Ecto neural progenitor cell (in vitro differentiated cells): ENCODE data around the gene RBM42.
A peak's percentile ranks its signal among the peaks of the same experiment; 100 is the strongest.
"Not testable (repeated sequence)": the region's sequence is repeated elsewhere in the genome, so short reads cannot be mapped to it uniquely, and the experiment has no call there.

Experiments used
- DNase-seq: peaks from one replicate; pipeline ENCODE4 v3.0.0-alpha.2; 2018; ENCODE audit warnings: low spot score

Gene RBM42, protein sequence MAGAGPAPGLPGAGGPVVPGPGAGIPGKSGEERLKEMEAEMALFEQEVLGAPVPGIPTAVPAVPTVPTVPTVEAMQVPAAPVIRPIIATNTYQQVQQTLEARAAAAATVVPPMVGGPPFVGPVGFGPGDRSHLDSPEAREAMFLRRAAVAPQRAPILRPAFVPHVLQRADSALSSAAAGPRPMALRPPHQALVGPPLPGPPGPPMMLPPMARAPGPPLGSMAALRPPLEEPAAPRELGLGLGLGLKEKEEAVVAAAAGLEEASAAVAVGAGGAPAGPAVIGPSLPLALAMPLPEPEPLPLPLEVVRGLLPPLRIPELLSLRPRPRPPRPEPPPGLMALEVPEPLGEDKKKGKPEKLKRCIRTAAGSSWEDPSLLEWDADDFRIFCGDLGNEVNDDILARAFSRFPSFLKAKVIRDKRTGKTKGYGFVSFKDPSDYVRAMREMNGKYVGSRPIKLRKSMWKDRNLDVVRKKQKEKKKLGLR

DNA sequence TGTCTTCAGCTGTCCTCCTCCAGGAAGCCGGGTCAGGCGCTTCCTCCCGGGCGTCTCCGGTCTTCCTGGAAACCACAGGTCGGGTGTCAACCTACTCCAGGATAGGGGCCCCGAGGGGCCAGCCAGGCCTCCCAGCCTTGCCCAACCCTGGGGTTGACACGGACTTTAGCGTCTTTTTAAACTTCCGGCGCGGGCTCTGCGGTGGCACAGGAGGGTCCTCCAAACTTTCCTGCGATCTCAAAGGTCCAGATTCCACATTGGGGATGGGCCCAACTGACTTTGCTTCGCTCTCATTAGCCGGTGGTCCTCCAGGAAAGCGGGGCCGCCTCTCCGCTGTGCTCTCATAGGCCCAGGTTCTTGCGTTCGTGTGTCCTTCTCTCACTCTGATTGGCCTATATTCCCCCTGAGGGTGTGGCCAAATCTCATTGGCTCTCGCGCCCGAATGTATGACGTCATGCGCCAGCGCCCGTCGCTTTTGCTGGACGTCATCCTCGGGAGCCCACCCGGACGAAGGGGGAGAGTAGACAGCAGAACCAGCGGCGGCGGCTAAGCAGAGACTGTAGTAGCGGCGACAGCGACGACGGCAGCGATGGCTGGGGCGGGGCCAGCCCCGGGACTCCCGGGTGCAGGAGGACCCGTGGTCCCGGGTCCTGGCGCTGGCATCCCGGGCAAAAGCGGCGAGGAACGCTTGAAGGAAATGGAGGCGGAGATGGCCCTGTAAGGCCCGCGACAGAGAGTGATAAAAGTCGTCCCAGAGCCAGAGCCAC, at the start of gene RBM42:
Gene RBM42 (plus strand): TSS at position 472 of the 767 bp plus-strand sequence. CDS start 118 bp downstream, at position 590.
- peak; percentile 99 for DNase-seq

DNA sequence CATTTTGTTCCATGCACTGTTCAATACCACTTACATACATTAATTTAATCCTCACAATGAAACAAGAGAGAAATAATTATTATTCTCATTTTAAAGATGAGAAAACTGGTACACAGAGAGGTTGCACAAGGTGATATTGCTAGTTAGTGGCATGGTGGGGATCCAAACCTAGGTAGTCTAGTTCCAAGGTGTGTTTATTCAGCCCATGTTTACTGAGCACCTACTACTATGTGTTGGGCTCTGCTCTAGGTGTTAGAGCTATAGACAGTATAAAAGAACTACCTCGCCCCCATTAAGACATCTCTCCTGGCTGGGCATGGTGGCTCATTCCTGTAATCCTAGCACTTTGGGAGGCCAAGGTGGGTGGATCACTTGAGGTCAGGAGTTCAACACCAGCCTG, 46.1 kb upstream of the RBM42 start:
- no peak for DNase-seq

- DNase-seq: no peak
Measured at GRCh38 chr19:35585848-35586247, 43.0 kb upstream of the RBM42 start, which contains the start of gene PMIS2. PMIS2 (plus strand) TSS chr19:35586173; CDS start chr19:35586260, 87 bp downstream.

DNA sequence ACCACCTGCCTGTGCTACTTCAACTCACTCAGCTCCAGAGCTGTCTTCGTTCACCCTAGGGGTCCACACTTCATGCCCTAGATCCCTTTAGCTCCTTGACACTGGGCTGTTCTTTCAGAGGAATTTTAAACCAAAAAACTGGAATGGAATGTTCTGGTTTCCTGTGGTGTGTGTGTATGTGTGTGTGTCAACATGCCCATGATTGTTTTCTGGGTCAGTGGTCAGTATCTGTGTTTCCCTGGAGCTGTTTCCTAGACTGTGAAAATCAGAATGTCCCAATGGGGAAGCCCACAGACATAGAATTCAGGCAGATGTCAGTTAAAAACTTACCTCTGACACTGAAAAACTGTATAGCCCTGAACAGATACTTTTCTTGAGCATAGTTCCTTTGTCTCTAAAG, 41.5 kb upstream of the RBM42 start:
- DNase-seq: no peak

DNA sequence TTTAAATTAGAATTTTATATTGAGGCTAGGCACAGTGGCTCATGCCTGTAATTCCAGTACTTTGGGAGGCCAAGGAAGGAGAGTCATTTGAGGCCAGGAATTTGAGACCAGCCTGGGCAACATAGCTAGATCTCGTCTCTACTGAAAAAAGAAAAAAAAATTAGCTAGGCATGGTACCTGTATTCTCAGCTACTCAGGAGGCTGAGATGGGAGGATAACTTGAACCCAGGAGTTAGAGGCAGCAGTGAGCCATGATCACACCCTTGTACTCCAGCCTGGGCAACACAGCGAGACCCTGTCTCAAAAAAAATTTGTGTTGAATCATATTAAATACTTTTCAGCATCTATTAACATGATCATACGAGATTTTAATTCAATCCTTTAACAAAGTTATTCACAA, 38.0 kb upstream of the RBM42 start:
- no peak for DNase-seq

GRCh38 chr19:35592226-35592625, 36.6 kb upstream of the RBM42 start:
- no peak for DNase-seq

DNA sequence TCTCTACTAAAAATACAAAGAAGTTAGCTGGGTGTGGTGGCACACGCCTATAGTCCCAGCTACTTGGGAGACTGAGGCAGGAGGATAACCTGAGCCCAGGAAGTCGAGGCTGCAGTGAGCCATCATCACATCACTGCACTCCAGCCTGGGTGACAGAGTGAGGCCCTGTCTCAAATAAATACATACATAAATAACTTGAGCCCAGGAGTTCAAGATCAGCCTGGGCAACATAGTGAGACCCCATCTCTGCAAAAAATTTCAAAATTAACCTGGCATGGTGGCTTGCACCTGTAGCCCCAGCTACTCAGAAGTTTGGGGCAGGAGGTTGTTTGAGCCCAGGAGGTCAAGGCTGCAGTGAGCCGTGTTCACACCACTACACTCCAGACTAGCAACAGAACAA, 33.8 kb upstream of the RBM42 start:
- DNase-seq: not testable (repeated sequence)

DNA sequence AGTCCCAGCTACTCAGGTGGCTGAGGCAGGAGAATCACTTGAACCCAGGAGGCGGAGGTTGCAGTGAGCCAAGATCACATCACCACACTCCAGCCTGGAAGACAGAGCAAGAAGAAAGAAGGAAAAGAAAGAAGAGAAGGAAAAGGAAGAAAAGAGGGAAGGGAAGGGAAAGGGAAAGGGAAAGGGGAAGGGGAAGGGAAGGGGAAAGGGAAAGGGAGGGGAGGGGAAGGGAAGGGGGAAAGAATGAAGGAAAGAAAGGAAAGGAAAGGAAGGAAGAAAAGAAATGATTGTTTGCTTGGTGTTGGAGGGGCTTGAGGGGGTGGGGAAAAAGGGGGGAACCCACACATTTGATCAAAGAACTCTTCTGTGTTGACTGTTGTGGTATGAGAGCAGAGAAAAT, 32.9 kb upstream of the RBM42 start:
- no peak for DNase-seq

DNA sequence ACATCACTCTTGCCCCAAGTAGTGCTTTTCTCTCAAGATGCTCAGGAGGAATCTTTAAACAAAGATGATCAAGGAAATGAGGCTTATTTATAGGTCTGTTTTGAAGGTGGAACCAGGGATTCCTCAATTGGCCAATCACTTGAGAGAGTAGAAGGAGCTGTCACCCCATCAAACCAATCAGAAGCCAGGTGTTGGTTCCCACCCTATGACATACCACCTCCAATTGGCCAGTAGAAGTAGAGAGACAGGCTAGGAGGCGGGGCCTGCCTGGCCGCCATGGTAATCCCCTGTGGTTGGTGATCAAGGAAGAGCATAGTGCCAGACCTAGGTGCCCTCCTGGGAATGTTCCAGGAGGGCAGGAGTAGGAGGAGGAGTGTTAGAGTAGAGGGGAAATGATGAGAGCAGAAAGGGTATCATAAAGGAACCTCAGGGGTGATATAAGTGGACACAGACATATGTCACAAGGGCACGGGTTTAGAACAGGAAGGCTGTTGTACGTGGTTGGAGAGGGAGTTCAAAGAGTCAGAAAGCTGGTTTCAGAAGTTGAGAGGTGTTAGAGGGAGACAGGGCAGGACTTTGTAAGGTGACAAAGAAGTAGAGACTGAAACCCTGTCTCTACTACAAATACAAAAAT, 32.4 kb upstream of the RBM42 start:
- DNase-seq: no peak

- DNase-seq: no peak
Measured at GRCh38 chr19:35601971-35602370, 26.9 kb upstream of the RBM42 start.

DNA sequence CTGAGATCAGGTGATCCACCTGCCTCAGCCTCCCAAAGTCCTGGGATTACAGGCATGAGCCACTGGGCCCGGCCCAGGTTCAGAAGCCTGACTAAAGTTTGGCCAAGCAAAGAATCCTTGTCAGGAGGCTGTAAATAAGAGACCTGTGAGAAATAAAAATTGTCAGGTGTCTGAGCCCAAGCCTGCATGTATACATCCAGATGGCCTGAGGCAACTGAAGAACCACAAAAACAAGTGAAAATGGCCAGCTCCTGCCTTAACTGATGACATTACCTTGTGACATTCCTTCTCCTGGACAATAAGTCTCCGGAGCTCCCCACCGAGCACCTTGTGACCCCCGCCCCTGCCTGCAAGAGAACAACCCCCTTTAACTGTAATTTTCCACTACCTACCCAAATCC, 24.4 kb upstream of the RBM42 start:
- DNase-seq: not testable (repeated sequence)

DNA sequence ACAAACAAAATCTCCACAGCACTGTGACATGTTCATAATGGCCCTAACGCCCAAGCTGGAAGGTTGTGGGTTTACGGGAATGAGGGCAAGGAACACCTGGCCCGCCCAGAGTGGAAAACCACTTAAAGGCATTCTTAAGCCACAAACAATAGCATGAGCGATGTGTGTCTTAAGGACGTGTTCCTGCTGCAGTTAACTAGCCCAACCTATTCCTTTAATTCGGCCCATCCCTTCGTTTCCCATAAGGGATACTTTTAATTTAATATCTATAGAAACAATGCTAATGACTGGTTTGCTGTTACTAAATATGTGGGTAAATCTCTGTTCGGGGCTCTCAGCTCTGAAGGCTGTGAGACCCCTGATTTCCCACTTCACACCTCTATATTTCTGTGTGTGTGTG, 21.7 kb upstream of the RBM42 start:
- not testable (repeated sequence) for DNase-seq

DNA sequence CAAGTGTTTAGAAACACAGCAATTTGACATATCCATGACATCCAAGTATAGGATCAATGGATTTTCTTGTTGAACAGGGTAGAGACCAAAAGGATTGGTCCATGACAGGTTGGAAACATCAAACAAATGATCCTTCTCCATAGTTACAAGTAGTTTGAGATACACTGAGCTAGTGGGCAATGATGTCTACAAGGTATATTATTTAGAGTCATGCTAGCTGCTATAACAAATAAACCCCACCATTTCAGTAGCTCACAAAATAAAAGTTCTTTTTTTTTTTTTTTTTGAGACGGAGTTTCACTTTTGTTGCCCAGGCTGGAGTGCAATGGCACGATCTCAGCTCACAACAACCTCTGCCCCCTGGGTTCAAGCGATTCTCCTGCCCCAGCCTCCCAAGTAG, 21.2 kb upstream of the RBM42 start:
- DNase-seq: no peak

DNA sequence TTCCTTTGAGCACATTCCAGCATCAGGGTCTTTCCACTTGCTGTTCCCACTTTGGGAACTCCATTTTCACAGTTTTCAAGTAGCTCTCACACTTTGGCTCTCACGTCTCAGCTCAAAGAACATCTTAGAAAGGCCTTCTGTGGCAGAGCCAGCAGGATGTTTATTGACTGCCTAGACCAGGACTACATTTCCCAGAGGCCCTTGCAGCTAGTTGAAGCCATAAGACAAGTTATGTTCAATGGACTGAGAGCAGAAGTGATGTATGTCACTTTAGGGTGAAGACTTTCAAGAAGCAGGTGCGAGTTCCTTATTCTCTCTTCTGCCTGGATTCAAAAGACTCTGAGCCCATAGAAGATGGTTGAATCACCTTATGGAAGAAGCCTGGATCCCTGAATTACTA, 20.6 kb upstream of the RBM42 start:
- DNase-seq: no peak

DNA sequence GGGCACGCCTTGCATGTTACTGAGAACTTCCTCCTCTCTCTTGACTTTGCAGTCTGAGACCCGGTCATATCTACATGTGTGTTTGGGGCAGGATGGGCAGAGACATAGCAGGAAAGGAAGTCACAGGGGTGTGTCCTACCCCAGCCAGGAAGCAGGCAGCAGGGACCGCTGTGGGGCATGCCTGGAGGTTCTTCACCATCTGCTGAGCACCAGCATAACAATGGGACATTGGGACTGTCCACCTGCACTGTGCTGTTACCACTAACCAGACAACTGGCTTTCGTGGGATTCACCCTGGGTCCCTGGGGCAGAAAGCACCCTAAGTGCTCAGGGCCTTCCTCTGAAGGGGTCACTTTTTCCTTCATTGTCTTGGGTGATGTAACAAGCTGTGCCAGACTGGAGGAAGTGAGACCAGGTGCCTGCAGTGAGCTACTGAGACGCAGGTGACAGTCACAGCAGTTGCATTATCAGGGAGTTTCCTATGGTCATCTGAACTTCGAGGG, 18.9 kb upstream of the RBM42 start:
- DNase-seq: no peak

DNA sequence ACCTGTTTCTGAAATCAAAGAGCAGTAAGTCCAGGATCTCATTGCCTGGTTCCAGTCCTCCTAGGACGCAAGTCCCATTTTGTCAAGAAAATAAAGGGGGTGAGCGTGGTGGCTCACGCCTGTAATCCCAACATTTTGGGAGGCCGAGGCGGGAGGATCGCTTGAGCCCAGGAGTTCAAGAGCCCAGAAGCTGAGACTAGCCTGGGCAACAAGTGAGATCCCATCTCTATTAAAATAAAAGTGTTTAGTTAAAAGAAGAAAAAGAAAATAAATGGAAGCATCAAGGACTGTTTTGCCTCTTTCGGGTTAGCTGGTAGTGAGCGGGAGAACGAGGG, 16.6 kb upstream of the RBM42 start:
- no peak for DNase-seq

- DNase-seq: peak; percentile 98
Measured at GRCh38 chr19:35612559-35613321, 16.1 kb upstream of the RBM42 start, which contains the start of gene HAUS5. HAUS5 (plus strand) TSS chr19:35612735; CDS start chr19:35612795, 60 bp downstream.

- DNase-seq: no peak
Measured at GRCh38 chr19:35613574-35613973, 15.3 kb upstream of the RBM42 start.

- no peak for DNase-seq
Measured at GRCh38 chr19:35615036-35615435, 13.8 kb upstream of the RBM42 start.

DNA sequence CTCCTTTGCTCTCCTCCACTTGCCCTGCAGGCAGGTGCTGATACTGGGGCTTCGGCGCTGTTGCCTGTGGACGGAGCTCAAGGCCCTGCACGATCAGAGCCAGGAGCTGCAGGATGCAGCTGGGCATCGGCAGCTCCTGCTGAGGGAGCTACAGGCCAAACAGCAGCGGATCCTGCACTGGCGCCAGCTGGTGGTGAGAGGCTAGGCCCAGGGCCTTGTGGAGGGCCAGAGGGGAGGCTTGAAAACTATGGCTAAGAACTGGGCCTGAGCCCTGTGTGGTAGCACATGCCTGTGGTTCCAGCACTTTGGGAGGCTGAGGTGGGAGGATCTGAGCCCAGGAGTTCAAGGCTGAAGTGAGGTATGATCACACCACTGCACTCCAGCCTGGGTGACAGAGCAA, 10.0 kb upstream of the RBM42 start:
- no peak for DNase-seq

GRCh38 chr19:35619290-35619923, 9.4 kb upstream of the RBM42 start:
- no peak for DNase-seq
